ENCODE measurements around the gene CCR5AS.
A peak's percentile ranks its signal among the peaks of the same experiment; 100 is the strongest.

Gene CCR5AS

GRCh38 chr3:46367811-46368210 lies 39.1 kb downstream of the CCR5AS start:
- Histone ChIP-seq H3K27ac (ENCODE audit: low read length) (peak overlapping the region; percentile 23; the same call in 1 of the 2 replicates), H3K9me3 (ENCODE audit: insufficient read depth, low read length, severe bottlenecking) (no peaks in the 10 kb centered on the region), H3K4me3 (ENCODE audit: low read depth in 1 of 2, low read length in 2 of 2) (no peak overlapping the region), H3K4me1 (ENCODE audit: insufficient read depth, low read length) (peaks cover 48% of the 10 kb centered on the region), H4K20me1 (ENCODE audit: insufficient read depth, low read length) (no peaks in the 10 kb centered on the region), H2AFZ (ENCODE audit: low read depth, low read length) (no peak overlapping the region), H3K36me3 (ENCODE audit: insufficient read depth, low read length) (no peaks in the 10 kb centered on the region), H3K79me2 (ENCODE audit: insufficient read depth, low read length) (no peaks in the 10 kb centered on the region), H3K27me3 (ENCODE audit: insufficient read depth, low read length, poor library complexity) (no peaks in the 10 kb centered on the region), H3K4me2 (ENCODE audit: insufficient read depth, low read length) (no peak overlapping the region), H3K9ac (ENCODE audit: low read depth, low read length) (no peak overlapping the region)
- ATAC-seq (ENCODE audit: insufficient read depth, low read depth) (no peak), DNase-seq (no peak)
- TF ChIP-seq EZH2 (IDR thresholded peaks at IDR 0.05; ENCODE audit: borderline replicate concordance, low read depth, low read length, severe bottlenecking) = no peak
- TF ChIP-seq CTCF (IDR thresholded peaks at IDR 0.05; ENCODE audit: borderline replicate concordance, extremely low read depth, low read length, poor library complexity, severe bottlenecking) = no peak

DNA sequence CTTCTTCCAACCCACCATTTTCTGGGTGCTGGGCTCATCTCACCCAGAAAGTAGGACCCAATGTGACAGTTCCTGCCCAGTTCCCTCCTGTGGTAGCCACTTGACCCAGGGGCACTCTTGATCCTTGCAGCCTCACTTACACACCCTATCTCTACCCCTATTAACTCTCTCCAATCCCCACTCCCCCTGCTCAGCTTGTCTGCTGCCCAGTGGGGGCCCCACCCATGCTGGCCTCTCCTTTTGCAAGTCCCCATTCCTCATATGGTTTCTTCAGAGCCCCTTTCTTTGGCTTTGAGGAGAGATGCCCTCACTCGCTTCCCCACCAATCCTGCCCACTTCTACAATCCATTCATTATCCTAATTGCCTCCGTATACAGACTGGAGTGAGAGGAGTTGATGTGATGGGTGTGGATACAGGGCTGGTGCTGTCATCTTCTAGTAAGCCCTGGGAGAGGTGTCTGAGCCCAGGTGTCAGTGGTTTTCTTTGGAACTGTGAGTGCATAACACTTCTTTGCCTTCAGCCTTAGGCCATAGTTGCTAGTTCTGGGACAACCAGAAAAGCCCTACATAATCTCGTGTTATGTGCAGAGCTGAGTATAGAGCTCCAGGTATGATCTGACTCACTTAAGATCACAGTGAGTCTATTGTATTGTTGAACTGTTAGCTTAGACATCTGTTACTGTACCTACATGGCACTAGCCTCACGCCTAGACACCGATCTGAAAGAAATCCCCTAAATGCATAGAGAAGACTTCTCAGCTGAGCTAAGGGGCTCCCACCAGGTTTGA lies 40.9 kb downstream of the CCR5AS start:
- ATAC-seq (ENCODE audit: insufficient read depth, low read depth) (no peak), DNase-seq (no peak)
- no peak overlapping the region for H3K27ac ChIP-seq (ENCODE audit: low read length)
- H3K36me3 ChIP-seq (ENCODE audit: insufficient read depth, low read length) = no peaks in the 10 kb centered on the region
- H2AFZ ChIP-seq (ENCODE audit: low read depth, low read length) = no peak overlapping the region
- no peak overlapping the region for H3K4me3 ChIP-seq (ENCODE audit: low read depth in 1 of 2, low read length in 2 of 2)
- no peaks in the 10 kb centered on the region for H3K9me3 ChIP-seq (ENCODE audit: insufficient read depth, low read length, severe bottlenecking)
- H3K9ac ChIP-seq (ENCODE audit: low read depth, low read length) = no peak overlapping the region
- H4K20me1 ChIP-seq (ENCODE audit: insufficient read depth, low read length) = no peaks in the 10 kb centered on the region
- no peaks in the 10 kb centered on the region for H3K79me2 ChIP-seq (ENCODE audit: insufficient read depth, low read length)
- no peak overlapping the region for H3K4me2 ChIP-seq (ENCODE audit: insufficient read depth, low read length)
- no peaks in the 10 kb centered on the region for H3K27me3 ChIP-seq (ENCODE audit: insufficient read depth, low read length, poor library complexity)
- TF ChIP-seq CTCF (IDR thresholded peaks at IDR 0.05; ENCODE audit: borderline replicate concordance, extremely low read depth, low read length, poor library complexity, severe bottlenecking) = no peak
- TF ChIP-seq EZH2 (IDR thresholded peaks at IDR 0.05; ENCODE audit: borderline replicate concordance, low read depth, low read length, severe bottlenecking) = no peak
- peaks cover 36% of the 10 kb centered on the region for H3K4me1 ChIP-seq (ENCODE audit: insufficient read depth, low read length)

DNA sequence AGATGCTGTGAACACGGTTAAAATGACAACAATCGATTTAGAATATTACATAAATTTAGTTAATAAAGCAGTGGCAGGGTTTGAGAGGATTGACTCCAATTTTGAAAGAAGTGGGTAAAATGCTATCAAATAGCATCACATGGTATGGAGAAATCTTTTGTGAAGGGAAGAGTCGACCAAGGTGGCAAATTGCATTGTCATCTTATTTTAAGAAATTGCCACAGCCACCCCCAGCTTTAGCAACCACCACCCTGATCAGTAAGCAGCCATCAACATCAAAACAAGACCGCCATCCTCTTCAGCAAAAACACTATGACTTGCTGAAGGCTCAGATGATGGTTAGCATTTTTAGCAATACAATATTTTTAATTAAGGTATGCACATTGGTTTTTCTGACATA lies 41.8 kb downstream of the CCR5AS start:
- no peak for TF ChIP-seq EZH2 (IDR thresholded peaks at IDR 0.05; ENCODE audit: borderline replicate concordance, low read depth, low read length, severe bottlenecking)
- TF ChIP-seq CTCF (IDR thresholded peaks at IDR 0.05; ENCODE audit: borderline replicate concordance, extremely low read depth, low read length, poor library complexity, severe bottlenecking) = no peak
- H3K4me1 ChIP-seq (ENCODE audit: insufficient read depth, low read length) = peaks cover 28% of the 10 kb centered on the region
- ATAC-seq (ENCODE audit: insufficient read depth, low read depth) (no peak), DNase-seq (no peak)
- no peaks in the 10 kb centered on the region for H3K9me3 ChIP-seq (ENCODE audit: insufficient read depth, low read length, severe bottlenecking)
- H3K36me3 ChIP-seq (ENCODE audit: insufficient read depth, low read length) = no peaks in the 10 kb centered on the region
- no peaks in the 10 kb centered on the region for H3K79me2 ChIP-seq (ENCODE audit: insufficient read depth, low read length)
- no peak overlapping the region for H3K4me2 ChIP-seq (ENCODE audit: insufficient read depth, low read length)
- no peaks in the 10 kb centered on the region for H3K27me3 ChIP-seq (ENCODE audit: insufficient read depth, low read length, poor library complexity)
- H2AFZ ChIP-seq (ENCODE audit: low read depth, low read length) = no peak overlapping the region
- no peak overlapping the region for H3K27ac ChIP-seq (ENCODE audit: low read length)
- H4K20me1 ChIP-seq (ENCODE audit: insufficient read depth, low read length) = no peaks in the 10 kb centered on the region
- no peak overlapping the region for H3K9ac ChIP-seq (ENCODE audit: low read depth, low read length)
- H3K4me3 ChIP-seq (ENCODE audit: low read depth in 1 of 2, low read length in 2 of 2) = no peak overlapping the region
